ENCODE results near the gene CASP4. TPM values are rescaled to one million over a fixed set of nuclear protein-coding genes. Genes with fewer than 3 reads are reported as not detected.

The CASP4 gene
- total RNA-seq: 100 to 1,000 TPM; 132 to 156 (median 149) TPM
- 319 TPM for total RNA-seq (2013)

- H3K36me3 Mint-ChIP-seq: peaks cover 14% of the 10 kb centered on the region
- no peaks in the 10 kb centered on the region for H3K27me3 Mint-ChIP-seq (ENCODE audit: low read depth in 2 of 2)
- no peaks in the 10 kb centered on the region for H3K27me3 ChIP-seq (ENCODE audit: control insufficient read depth, insufficient read depth, low read length)
- H3K36me3 ChIP-seq (ENCODE audit: control insufficient read depth, insufficient read depth, low read length): peaks cover 5% of the 10 kb centered on the region
- DNase-seq (peak in 1 of 2 donors; percentile 71), ATAC-seq (peak; percentile 83 to 87 (median 87))
- H3K9me3 Mint-ChIP-seq: peaks cover 3 to 4% of the 10 kb centered on the region in 2 donors
- WGBS (ENCODE audit: insufficient coverage): 0% methylated on average over 4 of the region's 4 CpGs
- H3K4me3 ChIP-seq (ENCODE audit: low read length): peak within 1 kb of the TSS; percentile 81
- peaks cover 22% of the 10 kb centered on the region for H3K4me1 ChIP-seq (ENCODE audit: control insufficient read depth, insufficient read depth, low read length)
- peaks cover 7% of the 10 kb centered on the region for H3K9me3 ChIP-seq (ENCODE audit: control insufficient read depth, insufficient read depth, low read length)
- intact Hi-C loops (cut with micrococcal nuclease): loop anchor here (5.0 kb wide), 1 partner anchor 64 kb away; no protein-coding TSS in a partner anchor
- peak within 1 kb of the TSS; percentile 96 for H3K4me3 Mint-ChIP-seq
- TF ChIP-seq CTCF (IDR thresholded peaks at IDR 0.05): no peak
- peak within 1 kb of the TSS; percentile 93 for H3K27ac ChIP-seq (ENCODE audit: low read length)
- peak within 1 kb of the TSS; percentile 97 to 98 for H3K27ac Mint-ChIP-seq
- peaks cover 48 to 51% of the 10 kb centered on the region in 2 donors for H3K4me1 Mint-ChIP-seq
Observed at GRCh38 chr11:104968355-104968855, at the start of gene CASP4. TSS of gene CASP4 (minus strand) at chr11:104968574. CDS start at chr11:104968525, 49 bp downstream.

DNA sequence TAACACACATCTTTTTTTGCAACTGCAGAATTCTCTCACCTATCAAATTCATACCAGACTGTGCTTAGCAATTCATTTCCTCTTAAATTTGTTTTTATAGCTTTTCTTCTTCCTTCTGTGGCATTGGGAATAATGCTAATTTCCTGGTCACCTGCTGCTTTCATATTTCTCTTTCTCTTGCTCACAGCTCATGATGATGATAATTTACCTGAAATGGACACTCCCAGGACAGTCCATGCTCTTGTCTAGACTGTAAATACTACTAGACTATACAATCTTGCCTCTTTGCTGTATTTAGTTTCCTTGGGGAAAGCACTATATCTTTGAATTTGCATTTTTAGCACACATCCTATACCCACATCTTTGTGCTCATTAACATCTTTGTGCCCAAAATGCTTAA is 39.1 kb upstream of the CASP4 start:
- ATAC-seq (no peak), DNase-seq (no peak)
- H3K27ac Mint-ChIP-seq: no peak overlapping the region
- TF ChIP-seq CTCF (IDR thresholded peaks at IDR 0.05): no peak
- Histone ChIP-seq H3K4me1 (ENCODE audit: control insufficient read depth, insufficient read depth, low read length) (no peaks in the 10 kb centered on the region), H3K27me3 (ENCODE audit: control insufficient read depth, insufficient read depth, low read length) (no peaks in the 10 kb centered on the region), H3K4me3 (ENCODE audit: low read length) (no peak overlapping the region), H3K36me3 (ENCODE audit: control insufficient read depth, insufficient read depth, low read length) (no peaks in the 10 kb centered on the region), H3K27ac (ENCODE audit: low read length) (no peak overlapping the region), H3K9me3 (ENCODE audit: control insufficient read depth, insufficient read depth, low read length) (no peaks in the 10 kb centered on the region)
- H3K27me3 Mint-ChIP-seq (ENCODE audit: low read depth in 2 of 2): no peaks in the 10 kb centered on the region
- H3K36me3 Mint-ChIP-seq: no peaks in the 10 kb centered on the region
- no peaks in the 10 kb centered on the region for H3K9me3 Mint-ChIP-seq
- H3K4me3 Mint-ChIP-seq: no peak overlapping the region
- H3K4me1 Mint-ChIP-seq: no peaks in the 10 kb centered on the region
- intact Hi-C loops (cut with micrococcal nuclease): loop anchor here (10.0 kb wide), 3 partner anchors 63 to 473 kb away; no protein-coding TSS in a partner anchor

GRCh38 chr11:105005451-105005845 is 37.1 kb upstream of the CASP4 start:
- no peak for DNase-seq
- Mint-ChIP-seq H3K36me3 (no peaks in the 10 kb centered on the region), H3K27me3 (ENCODE audit: low read depth in 2 of 2) (no peaks in the 10 kb centered on the region), H3K9me3 (no peaks in the 10 kb centered on the region), H3K27ac (no peak overlapping the region), H3K4me3 (no peak overlapping the region), H3K4me1 (peaks cover 6 to 7% of the 10 kb centered on the region in 2 donors)
- Histone ChIP-seq H3K27ac (ENCODE audit: low read length) (no peak overlapping the region), H3K27me3 (ENCODE audit: control insufficient read depth, insufficient read depth, low read length) (no peaks in the 10 kb centered on the region), H3K4me1 (ENCODE audit: control insufficient read depth, insufficient read depth, low read length) (no peaks in the 10 kb centered on the region), H3K36me3 (ENCODE audit: control insufficient read depth, insufficient read depth, low read length) (no peaks in the 10 kb centered on the region), H3K4me3 (ENCODE audit: low read length) (no peak overlapping the region), H3K9me3 (ENCODE audit: control insufficient read depth, insufficient read depth, low read length) (no peaks in the 10 kb centered on the region)
- WGBS (ENCODE audit: insufficient coverage): 86% methylated on average over 1 of the region's 3 CpGs
- no peak for TF ChIP-seq CTCF (IDR thresholded peaks at IDR 0.05)
- intact Hi-C loops (cut with micrococcal nuclease): loop anchor here (10.0 kb wide), 3 partner anchors 61 to 471 kb away; no protein-coding TSS in a partner anchor
- ATAC-seq: no peak

GRCh38 chr11:105004021-105004420 is 35.6 kb upstream of the CASP4 start:
- no peaks in the 10 kb centered on the region for H3K9me3 Mint-ChIP-seq
- Histone ChIP-seq H3K36me3 (ENCODE audit: control insufficient read depth, insufficient read depth, low read length) (no peaks in the 10 kb centered on the region), H3K27ac (ENCODE audit: low read length) (no peak overlapping the region), H3K27me3 (ENCODE audit: control insufficient read depth, insufficient read depth, low read length) (no peaks in the 10 kb centered on the region), H3K4me3 (ENCODE audit: low read length) (no peak overlapping the region), H3K4me1 (ENCODE audit: control insufficient read depth, insufficient read depth, low read length) (no peaks in the 10 kb centered on the region), H3K9me3 (ENCODE audit: control insufficient read depth, insufficient read depth, low read length) (no peaks in the 10 kb centered on the region)
- ATAC-seq: no peak
- H3K4me3 Mint-ChIP-seq: no peak overlapping the region
- 100% methylated on average over 2 of the region's 3 CpGs for WGBS (ENCODE audit: insufficient coverage)
- peaks cover 6 to 7% of the 10 kb centered on the region in 2 donors for H3K4me1 Mint-ChIP-seq
- intact Hi-C loops (cut with micrococcal nuclease): loop anchor here (5.0 to 10.0 kb wide), 4 partner anchors 59 to 1322 kb away; no protein-coding TSS in a partner anchor
- no peaks in the 10 kb centered on the region for H3K36me3 Mint-ChIP-seq
- H3K27ac Mint-ChIP-seq: no peak overlapping the region
- H3K27me3 Mint-ChIP-seq (ENCODE audit: low read depth in 2 of 2): no peaks in the 10 kb centered on the region
- no peak for TF ChIP-seq CTCF (IDR thresholded peaks at IDR 0.05)
- DNase-seq: no peak

Data from natural killer cell (primary cell).